ENCODE data around the gene CASK. TPM values are rescaled to one million over a fixed set of nuclear protein-coding genes. Genes with fewer than 3 reads are reported as not detected.
A peak's percentile ranks its signal among the peaks of the same experiment; 100 is the strongest.

Gene CASK
- total and polyA plus RNA-seq, 7 donors, result 9.5 to 37.1 (median 18.4) TPM

- Histone ChIP-seq H3K27ac (peak overlapping the region in 3 of 4 donors; percentile 37 to 66 (median 61)), H3K27me3 (no peaks in the 10 kb centered on the region), H3K36me3 (no peaks in the 10 kb centered on the region), H3K4me3 (no peak overlapping the region), H3K4me1 (no peaks in the 10 kb centered on the region), H3K9me3 (no peaks in the 10 kb centered on the region)
- peak; percentile 75 for DNase-seq
- TF ChIP-seq POLR2A (IDR thresholded peaks at IDR 0.05) (no peak), EP300 (IDR thresholded peaks at IDR 0.05) (peak in 1 of 4 donors; percentile 27), POLR2AphosphoS5 (IDR thresholded peaks at IDR 0.05) (peak in 2 of 4 donors; percentile 15 to 62)
- 62 to 64% methylated on average over 12 of the region's 12 CpGs for WGBS, 2 donors
- intact Hi-C loops (cut with DNase I), result no loop called here
Measured at GRCh38 chrX:41491267-41492004, 431.9 kb downstream of the CASK start.

DNA sequence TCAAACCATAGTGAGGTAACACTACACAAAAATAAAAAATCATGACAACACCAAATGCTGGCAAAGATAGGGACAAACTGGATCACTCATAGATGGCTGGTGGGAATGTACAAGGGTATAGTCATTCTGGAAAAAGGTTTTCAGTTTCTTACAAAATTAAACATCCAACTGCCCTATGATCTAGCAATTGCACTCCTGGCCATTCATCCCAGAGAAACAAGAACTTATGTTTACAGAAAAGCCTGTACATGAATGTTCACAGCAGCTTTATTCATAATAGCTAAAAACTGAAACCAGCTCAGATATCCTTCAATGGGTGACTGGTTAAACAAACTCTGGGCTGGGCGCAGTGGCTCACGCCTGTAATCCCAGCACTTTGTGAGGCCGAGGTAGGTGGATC is 432.9 kb downstream of the CASK start:
- intact Hi-C loops (cut with DNase I), result no loop called here
- Histone ChIP-seq H3K4me1 (no peaks in the 10 kb centered on the region), H3K4me3 (no peak overlapping the region), H3K36me3 (no peaks in the 10 kb centered on the region), H3K9me3 (no peaks in the 10 kb centered on the region), H3K27ac (peak overlapping the region in 1 of 4 donors; percentile 66), H3K27me3 (no peaks in the 10 kb centered on the region)
- 65 to 80% methylated on average over 3 of the region's 3 CpGs for WGBS, 2 donors
- no peak for DNase-seq
- TF ChIP-seq CTCF (IDR thresholded peaks at IDR 0.05), result no peak
- TF ChIP-seq POLR2AphosphoS5 (IDR thresholded peaks at IDR 0.05), result no peak
- no peak for TF ChIP-seq POLR2A (IDR thresholded peaks at IDR 0.05)
- TF ChIP-seq EP300 (IDR thresholded peaks at IDR 0.05), result no peak

DNA sequence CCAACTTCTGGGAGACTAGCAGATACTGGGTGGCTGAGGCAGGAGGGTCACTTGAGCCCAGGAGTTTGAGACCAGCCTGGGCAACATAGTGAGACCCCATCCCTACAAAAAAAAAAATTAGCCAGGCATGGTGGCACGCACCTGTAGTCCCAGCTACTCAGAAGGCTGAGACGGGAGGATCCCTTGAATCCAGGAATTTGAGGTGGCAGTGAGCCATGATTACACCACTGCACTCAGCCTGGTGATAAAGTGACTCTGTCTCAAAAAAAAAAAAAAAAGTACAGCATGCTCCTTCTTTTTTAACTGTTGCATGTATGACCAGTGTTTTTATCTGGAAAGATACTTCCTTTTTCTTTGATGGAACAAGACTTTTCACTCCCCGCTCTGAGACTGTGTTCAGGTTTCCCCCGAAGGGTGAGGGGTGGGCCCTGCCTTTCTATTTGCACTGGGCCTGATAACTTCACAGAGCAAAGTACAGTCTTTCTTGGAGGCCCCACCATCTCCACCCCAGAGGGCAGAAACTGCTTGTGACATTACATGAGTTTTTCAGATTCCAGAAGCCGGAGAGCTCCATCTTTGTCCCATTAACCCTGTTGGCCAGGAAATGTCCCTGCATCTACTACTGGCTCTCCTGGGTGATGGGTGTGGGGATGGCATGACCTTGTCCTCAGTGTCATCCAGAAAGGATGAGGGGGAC is 441.1 kb downstream of the CASK start:
- DNase-seq, result no peak
- TF ChIP-seq CTCF (IDR thresholded peaks at IDR 0.05), result no peak
- TF ChIP-seq EP300 (IDR thresholded peaks at IDR 0.05), result no peak
- no peak for TF ChIP-seq POLR2AphosphoS5 (IDR thresholded peaks at IDR 0.05)
- no peak for TF ChIP-seq POLR2A (IDR thresholded peaks at IDR 0.05)
- Histone ChIP-seq H3K27me3 (no peaks in the 10 kb centered on the region), H3K27ac (no peak overlapping the region), H3K4me3 (no peak overlapping the region), H3K4me1 (no peaks in the 10 kb centered on the region), H3K36me3 (no peaks in the 10 kb centered on the region), H3K9me3 (no peaks in the 10 kb centered on the region)
- intact Hi-C loops (cut with DNase I), result no loop called here
- 40 to 78% methylated on average over 5 of the region's 5 CpGs for WGBS, 2 donors

DNA sequence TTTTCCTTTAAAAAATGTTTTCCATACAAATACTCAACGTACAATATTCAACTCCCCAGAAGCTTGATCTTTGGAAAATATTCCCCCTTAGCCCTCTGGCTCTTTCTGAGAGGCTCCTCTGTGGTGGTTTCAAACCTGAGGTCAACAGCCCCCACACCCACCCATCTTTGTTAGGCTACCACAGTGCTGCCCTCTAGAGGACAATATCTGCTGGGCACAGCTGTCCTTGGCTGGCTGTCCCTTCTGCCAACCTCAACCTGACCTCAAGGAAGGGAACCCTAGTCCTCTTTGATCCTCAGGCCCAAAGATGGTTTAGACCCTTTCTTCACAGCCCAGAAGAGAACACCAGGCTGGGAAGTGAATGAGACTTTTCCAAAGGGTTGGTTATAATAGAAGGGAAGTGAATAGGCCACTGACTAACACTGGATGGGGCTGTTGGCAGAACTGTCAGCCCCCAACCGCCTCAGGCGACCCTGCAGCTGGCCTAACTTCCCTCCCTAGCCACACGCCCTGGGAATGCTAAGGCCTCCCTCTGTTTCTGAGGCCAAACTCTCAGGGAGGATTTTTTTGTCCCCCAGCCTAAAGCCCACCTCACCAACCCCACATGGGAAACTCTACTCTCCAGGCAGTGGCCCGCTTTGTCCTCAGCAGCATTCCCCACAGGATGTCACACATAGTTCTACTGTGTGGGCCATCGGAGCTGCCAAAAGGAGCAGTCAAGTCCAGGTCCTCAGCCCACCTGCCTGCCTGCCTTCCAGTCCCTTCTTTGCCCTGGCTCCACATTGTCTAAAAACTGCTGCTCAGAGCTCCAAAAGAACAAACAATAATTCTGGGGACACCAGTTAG is 441.9 kb downstream of the CASK start:
- no peak overlapping the region for H3K4me3 ChIP-seq
- no peaks in the 10 kb centered on the region for H3K4me1 ChIP-seq
- no peak for DNase-seq
- intact Hi-C loops (cut with DNase I), result no loop called here
- H3K36me3 ChIP-seq, result no peaks in the 10 kb centered on the region
- H3K27me3 ChIP-seq, result no peaks in the 10 kb centered on the region
- no peak overlapping the region for H3K27ac ChIP-seq
- TF ChIP-seq POLR2AphosphoS5 (IDR thresholded peaks at IDR 0.05) (no peak), POLR2A (IDR thresholded peaks at IDR 0.05) (no peak), CTCF (IDR thresholded peaks at IDR 0.05) (no peak), EP300 (IDR thresholded peaks at IDR 0.05) (no peak)
- no peaks in the 10 kb centered on the region for H3K9me3 ChIP-seq
- WGBS, 2 donors, result 92 to 93% methylated on average over 6 of the region's 6 CpGs

Data from sigmoid colon (tissue), 7 donors.